Measurements from ENCODE around the gene ZFYVE28. TPM values are rescaled to one million over a fixed set of nuclear protein-coding genes. Genes with fewer than 3 reads are reported as not detected.

Gene ZFYVE28
- polyA plus RNA-seq, 1 of the 3 experiments (the other 2 are of a cell fraction), result 3.2 TPM

DNA sequence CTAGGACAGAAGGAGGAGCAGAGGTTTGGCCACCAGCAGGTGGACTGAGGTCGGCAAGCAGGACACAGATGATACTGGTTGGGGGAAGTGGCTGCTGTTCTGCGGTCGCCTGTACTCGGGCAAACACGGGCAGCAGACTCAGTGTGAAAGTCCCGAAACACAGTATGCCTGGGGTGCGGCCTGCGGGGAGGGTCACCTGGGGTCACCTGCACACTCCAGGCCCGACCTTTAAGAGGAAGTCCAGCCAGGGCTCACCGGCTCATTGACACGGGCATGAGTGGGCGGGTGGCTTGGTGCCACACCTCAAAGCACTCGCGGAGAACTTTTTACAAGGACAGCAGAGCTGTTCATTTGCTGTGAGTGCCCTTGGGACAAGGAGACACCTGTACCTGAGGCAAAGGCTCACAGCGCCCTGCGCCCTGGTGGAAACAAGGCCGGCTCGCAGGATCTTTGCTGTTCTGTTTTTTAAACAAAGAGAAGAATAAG is 85.0 kb downstream of the ZFYVE28 start (continued):
- TF ChIP-seq, protein P1, sequence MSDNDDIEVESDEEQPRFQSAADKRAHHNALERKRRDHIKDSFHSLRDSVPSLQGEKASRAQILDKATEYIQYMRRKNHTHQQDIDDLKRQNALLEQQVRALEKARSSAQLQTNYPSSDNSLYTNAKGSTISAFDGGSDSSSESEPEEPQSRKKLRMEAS (IDR thresholded peaks at IDR 0.05; ENCODE audit: low read depth), result no peak
- TF ChIP-seq GATA2 (CRISPR knock-in tag; IDR thresholded peaks at IDR 0.05) (no peak), RXRA (IDR thresholded peaks at IDR 0.05; ENCODE audit: borderline replicate concordance, low read depth) (no peak), NFIC (IDR thresholded peaks at IDR 0.05; ENCODE audit: borderline replicate concordance) (no peak), EZH2phosphoT487 (IDR thresholded peaks at IDR 0.05; ENCODE audit: borderline replicate concordance, low read depth) (no peak), USF1 (IDR thresholded peaks at IDR 0.05; ENCODE audit: borderline replicate concordance, low read depth) (no peak)

- Histone ChIP-seq H3K79me2 (ENCODE audit: insufficient read depth) (no peaks in the 10 kb centered on the region), H3K4me2 (no peak overlapping the region), H2AFZ (ENCODE audit: low read depth) (no peak overlapping the region), H3K27me3 (ENCODE audit: insufficient read depth) (no peaks in the 10 kb centered on the region), H4K20me1 (ENCODE audit: insufficient read depth) (no peaks in the 10 kb centered on the region), H3K9ac (no peak overlapping the region), H3K4me3 (ENCODE audit: low read depth in 2 of 2, low read length in 1 of 2) (no peak overlapping the region), H3K9me2 (no peaks in the 10 kb centered on the region), H3K9me3 (peaks cover 2% of the 10 kb centered on the region; the same call in 1 of the 2 replicates), H3K36me3 (replicated peaks in 1 of 2; ENCODE audit: control insufficient read depth in 1 of 2, insufficient read depth in 2 of 2, low read length in 1 of 2) (no peaks in the 10 kb centered on the region), H3F3A (replicated peaks; ENCODE audit: insufficient read depth) (peaks cover 11% of the 10 kb centered on the region), H3K4me1 (ENCODE audit: control insufficient read depth in 1 of 2, insufficient read depth in 2 of 2, low read depth in 1 of 2, low read length in 1 of 2) (no peaks in the 10 kb centered on the region), H3K27ac (ENCODE audit: low read depth in 2 of 2, low read length in 1 of 2) (no peak overlapping the region)
- DNase-seq, result peak; percentile 31
- POLR2A ChIA-PET, result no interaction called here
- TF ChIP-seq IRF3 (IDR thresholded peaks at IDR 0.05; ENCODE audit: low read depth, low read length), result no peak
- TF ChIP-seq, protein P2, sequence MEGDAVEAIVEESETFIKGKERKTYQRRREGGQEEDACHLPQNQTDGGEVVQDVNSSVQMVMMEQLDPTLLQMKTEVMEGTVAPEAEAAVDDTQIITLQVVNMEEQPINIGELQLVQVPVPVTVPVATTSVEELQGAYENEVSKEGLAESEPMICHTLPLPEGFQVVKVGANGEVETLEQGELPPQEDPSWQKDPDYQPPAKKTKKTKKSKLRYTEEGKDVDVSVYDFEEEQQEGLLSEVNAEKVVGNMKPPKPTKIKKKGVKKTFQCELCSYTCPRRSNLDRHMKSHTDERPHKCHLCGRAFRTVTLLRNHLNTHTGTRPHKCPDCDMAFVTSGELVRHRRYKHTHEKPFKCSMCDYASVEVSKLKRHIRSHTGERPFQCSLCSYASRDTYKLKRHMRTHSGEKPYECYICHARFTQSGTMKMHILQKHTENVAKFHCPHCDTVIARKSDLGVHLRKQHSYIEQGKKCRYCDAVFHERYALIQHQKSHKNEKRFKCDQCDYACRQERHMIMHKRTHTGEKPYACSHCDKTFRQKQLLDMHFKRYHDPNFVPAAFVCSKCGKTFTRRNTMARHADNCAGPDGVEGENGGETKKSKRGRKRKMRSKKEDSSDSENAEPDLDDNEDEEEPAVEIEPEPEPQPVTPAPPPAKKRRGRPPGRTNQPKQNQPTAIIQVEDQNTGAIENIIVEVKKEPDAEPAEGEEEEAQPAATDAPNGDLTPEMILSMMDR (IDR thresholded peaks at IDR 0.05), result no peak
- no peak for TF ChIP-seq SIN3A (IDR thresholded peaks at IDR 0.05; ENCODE audit: borderline replicate concordance, low read depth, low read length)
- TF ChIP-seq FOSL2 (IDR thresholded peaks at IDR 0.05; ENCODE audit: borderline replicate concordance, low read depth), result no peak
- TF ChIP-seq, protein P3, sequence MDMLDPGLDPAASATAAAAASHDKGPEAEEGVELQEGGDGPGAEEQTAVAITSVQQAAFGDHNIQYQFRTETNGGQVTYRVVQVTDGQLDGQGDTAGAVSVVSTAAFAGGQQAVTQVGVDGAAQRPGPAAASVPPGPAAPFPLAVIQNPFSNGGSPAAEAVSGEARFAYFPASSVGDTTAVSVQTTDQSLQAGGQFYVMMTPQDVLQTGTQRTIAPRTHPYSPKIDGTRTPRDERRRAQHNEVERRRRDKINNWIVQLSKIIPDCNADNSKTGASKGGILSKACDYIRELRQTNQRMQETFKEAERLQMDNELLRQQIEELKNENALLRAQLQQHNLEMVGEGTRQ (IDR thresholded peaks at IDR 0.05; ENCODE audit: borderline replicate concordance, low read depth, low read length), result no peak
- no peak for TF ChIP-seq FOXJ3 (CRISPR knock-in tag; IDR thresholded peaks at IDR 0.05)
- no peak for TF ChIP-seq TEAD4 (IDR thresholded peaks at IDR 0.05; ENCODE audit: borderline replicate concordance, insufficient read depth)
- no peak for TF ChIP-seq YY1 (IDR thresholded peaks at IDR 0.05; ENCODE audit: low read depth)
- TF ChIP-seq USF1 (IDR thresholded peaks at IDR 0.05; ENCODE audit: borderline replicate concordance, low read depth), result no peak
- no peak for TF ChIP-seq FOXM1 (IDR thresholded peaks at IDR 0.05; ENCODE audit: low read depth)
- TF ChIP-seq RAD21 (IDR thresholded peaks at IDR 0.05; ENCODE audit: low read length), result no peak
- no peak for TF ChIP-seq GATA2 (CRISPR knock-in tag; IDR thresholded peaks at IDR 0.05)
- TF ChIP-seq, protein P1 (IDR thresholded peaks at IDR 0.05; ENCODE audit: low read depth), result no peak
- TF ChIP-seq RCOR1 (IDR thresholded peaks at IDR 0.05; ENCODE audit: low read length), result no peak
- 88% methylated on average over 6 of the region's 6 CpGs for WGBS (ENCODE audit: low lambda C conversion rate)
- CTCF ChIA-PET, result no interaction called here
These were observed 85.5 kb downstream of the ZFYVE28 start for GRCh38 chr4:2332976-2333319.

Measured in SK-N-SH (cell line).